Stimulated activated CD8-positive, alpha-beta memory T cell treated with anti-CD3 and anti-CD28 coated beads, Interleukin-12 subunit alpha, Interleukin-12 subunit beta, amount 100 ng/mL, for 24 hours (primary cell): ENCODE measurements around the gene TRMT1.

Experiments used
- DNase-seq: peaks from one replicate; pipeline ENCODE4 v3.0.0-alpha.2; 2020; ENCODE audit errors: extremely low read depth

TRMT1 gene

GRCh38 chr19:13090511-13091231, 25.9 kb downstream of the TRMT1 start:
- no peak for DNase-seq

- DNase-seq = no peak
These were observed 26.6 kb downstream of the TRMT1 start for GRCh38 chr19:13089857-13090507.

DNA sequence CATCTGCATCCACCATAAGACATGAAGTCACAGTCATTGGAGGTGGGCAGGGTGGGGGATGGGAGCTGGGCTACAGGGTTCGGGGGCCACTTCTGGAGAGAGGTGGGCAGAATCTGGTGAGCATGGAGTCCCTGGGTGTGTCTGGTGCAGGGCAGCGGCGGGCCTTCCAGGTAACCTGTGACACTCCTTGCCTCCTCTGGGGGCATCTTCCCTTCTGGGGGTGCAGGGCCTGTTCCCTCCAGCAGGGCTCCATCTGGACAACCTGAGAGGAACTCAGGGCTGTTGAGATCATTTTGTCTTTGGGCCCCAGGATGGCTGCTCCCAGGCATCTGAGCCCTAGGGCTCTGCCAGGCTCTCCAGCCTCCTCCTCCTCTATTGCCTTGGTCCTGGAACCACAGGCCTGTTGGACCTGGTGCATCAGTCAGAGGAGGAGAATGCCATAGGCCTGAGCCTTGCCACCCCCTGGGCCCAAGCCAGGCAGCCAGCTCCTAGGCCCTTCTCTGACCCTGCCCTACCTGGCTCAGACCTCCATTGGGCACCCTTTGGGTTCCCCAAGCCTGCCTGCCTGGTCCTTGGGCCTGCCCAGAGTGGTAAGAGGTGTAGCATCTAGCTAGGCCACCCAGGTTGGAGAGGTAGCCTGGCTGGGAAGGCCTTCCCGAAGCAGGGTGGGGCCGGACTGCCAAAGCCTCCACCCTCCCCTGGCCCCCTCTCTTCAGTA, 27.2 kb downstream of the TRMT1 start:
- DNase-seq = no peak

GRCh38 chr19:13087795-13088537, 28.6 kb downstream of the TRMT1 start:
- no peak for DNase-seq

GRCh38 chr19:13087295-13087694, 29.2 kb downstream of the TRMT1 start:
- no peak for DNase-seq

GRCh38 chr19:13086341-13086740, 30.2 kb downstream of the TRMT1 start:
- no peak for DNase-seq

DNA sequence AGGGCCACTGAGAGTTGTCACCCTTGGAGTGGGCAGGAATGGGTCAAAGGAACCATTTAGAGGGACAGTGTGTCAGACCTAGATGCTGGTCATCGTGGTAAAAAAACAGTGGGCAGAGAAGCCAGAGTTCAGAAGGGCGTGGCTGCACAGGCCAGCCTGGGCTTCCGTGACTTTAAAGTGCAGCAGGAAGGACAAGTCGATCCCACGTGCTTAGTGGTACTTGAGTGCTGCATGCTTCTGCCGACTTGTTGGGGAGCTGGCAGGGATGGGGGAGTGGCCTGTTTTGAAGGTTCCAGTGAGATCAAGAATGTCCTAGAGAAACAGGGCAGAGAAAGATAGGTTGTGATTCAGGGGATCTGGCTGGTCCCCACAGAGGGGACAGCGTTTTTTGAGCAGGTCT, 30.9 kb downstream of the TRMT1 start:
- DNase-seq = no peak

DNA sequence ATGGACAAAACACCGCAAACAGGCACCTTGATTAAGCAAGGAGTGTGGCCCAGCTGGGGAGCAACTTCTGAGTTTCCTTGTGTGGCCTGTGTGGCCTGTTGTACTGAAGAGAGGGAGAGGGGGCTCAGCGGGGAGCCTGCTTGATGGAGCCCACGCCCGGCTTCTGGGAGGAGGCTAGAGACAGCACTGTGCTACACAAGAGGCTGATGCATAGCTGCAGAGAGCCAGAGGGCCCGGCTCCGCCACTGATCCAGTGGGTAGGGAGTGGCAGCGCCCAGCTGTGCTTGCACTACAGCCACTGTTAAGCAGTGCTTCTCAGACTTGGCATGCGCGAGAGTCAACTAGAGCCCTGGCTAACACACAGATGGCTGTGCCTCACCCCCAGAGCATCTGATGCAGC, 32.9 kb downstream of the TRMT1 start:
- no peak for DNase-seq

DNA sequence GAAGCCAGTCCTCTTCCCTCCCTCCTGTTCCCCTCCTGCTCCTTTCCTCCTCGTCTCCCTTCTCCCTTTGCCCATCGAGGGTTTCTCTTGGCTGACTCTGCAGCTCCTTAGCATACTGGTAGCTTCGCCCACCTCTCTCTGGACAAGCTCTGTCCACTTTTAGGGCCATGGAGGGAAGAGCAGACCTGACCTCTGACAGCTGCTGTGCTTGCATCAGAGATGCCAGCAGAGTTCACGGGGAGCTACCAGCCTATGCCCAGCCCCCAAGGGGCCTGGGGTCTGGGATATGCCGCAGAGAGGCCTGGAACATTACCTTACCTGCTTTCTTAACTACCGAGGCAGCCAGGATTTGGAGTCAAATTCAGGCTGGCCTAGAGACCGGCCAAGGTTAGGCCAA, 33.5 kb downstream of the TRMT1 start:
- no peak for DNase-seq

DNA sequence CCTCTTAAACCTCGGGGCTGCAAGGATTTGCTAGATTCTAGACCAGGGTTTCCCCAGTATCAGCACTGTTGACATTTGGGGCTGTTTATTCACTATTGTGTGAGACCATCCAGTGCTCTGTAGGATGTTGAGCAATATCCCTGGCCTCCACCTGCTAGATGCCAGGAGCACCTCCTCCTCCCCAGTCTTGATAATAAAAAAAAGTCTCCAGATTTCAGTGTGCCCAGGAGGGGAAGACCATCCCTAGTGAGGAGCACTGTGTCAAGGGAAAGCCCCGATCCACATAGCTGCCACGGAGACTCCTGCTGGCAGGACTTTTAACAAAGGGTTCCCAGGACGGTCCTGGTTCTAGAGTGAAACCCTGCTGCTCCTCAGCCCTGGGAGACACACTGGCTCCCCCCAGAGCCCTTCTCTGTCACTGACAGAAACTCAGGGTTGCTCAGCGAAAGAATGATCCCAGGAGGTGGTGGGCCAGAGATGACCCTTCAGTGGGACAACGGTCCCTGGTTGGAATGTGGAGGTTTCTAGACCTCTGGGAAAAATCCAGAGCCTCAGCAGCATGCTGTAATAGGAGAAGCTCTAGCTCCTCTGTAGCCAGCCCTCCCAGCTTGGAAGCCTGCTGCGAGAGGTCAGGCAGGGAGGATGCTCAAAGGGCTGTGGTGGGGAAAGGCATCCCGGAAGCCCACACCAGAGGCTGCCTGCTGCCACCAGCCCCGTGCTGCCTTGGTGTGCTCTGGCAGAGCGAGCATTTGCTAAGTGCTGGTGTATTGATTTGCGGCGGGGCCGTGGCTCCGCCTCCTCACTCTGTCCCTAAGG, 34.1 kb downstream of the TRMT1 start:
- DNase-seq = no peak

GRCh38 chr19:13079542-13079986, 37.0 kb downstream of the TRMT1 start:
- DNase-seq = no peak

- no peak for DNase-seq
These were observed 37.5 kb downstream of the TRMT1 start for GRCh38 chr19:13078897-13079541.

- DNase-seq = no peak
These were observed 38.2 kb downstream of the TRMT1 start for GRCh38 chr19:13078381-13078780.

DNA sequence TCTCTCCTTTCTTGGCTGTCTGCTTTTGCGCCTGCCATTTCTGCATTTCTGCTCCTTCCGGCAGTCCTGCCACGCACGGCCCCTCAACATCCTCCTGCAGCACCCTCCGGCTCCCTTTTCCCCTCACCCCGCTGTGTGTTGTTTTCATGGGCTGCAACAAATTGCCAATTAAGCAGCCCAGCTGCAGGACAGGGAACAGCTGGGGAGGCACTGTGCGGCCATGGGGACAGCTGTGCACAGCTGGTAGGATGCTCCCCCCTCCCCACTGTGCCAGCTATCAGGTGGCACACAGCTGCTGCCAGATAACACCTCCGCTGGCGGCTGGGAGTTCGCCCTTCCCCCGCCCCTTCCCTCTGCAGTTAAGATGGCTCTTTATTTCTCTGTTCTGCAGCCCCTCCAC, 39.3 kb downstream of the TRMT1 start:
- DNase-seq = no peak

DNA sequence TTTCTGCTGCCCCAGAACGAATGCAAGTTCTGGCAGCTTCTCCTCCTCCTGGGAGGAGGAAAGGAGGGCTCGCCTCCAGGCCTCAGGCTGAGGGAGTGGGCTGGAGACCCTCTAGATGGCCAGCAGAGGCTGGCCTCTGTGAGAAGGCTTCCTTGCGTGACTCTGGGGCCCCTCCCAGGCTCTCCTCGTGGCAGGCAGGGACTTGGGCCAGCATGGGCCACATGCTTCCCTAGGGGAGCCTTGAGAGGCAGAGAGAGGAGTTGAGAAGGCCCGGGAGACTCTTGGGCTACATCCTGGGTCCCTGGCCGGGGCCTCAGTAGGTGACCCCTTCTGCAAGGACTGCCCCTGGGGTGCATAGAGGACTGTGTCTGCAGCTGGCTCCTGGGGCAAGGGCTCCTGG, 39.8 kb downstream of the TRMT1 start:
- no peak for DNase-seq

DNA sequence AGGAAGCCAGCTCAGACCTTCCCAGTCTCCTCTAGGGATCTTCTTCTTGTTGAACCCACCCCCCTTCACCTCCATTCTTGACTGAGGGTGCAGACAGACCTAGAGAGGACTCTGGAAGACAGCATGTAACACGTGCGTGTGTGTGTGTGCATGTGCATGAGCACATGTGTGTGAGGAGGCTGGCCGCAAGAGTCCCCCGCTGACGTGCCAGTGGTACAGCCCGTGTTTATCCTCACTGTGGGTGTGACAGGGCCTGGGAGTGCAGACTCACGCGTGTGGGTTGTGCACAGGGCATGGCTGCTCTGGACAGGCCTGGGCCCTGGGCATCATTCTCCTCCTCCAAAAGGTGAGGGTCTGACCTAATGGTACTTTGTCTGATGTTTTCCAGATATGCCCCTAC, 40.2 kb downstream of the TRMT1 start:
- DNase-seq = no peak

DNA sequence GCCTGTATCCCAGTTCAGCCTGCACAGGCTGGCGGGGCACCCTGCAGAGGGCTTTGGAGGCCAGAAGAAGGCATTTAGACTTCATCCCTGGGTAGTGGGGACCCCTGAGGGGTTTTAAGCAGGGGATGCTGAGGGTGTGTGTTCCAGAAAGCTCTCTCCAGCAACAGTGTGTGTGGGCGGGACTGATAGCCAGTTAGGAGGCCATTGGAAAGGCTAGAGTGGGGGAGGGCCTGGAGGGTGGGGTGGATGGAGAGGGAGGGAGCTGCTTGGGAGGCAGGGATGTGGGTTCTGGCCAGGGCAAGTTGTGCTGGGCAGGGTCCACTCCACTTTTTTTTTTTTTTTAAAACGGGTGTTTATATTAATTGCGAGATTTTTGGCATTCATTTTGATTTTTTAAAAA, 42.2 kb downstream of the TRMT1 start:
- DNase-seq = no peak

- no peak for DNase-seq
These were observed 43.3 kb downstream of the TRMT1 start for GRCh38 chr19:13073263-13073662.

DNA sequence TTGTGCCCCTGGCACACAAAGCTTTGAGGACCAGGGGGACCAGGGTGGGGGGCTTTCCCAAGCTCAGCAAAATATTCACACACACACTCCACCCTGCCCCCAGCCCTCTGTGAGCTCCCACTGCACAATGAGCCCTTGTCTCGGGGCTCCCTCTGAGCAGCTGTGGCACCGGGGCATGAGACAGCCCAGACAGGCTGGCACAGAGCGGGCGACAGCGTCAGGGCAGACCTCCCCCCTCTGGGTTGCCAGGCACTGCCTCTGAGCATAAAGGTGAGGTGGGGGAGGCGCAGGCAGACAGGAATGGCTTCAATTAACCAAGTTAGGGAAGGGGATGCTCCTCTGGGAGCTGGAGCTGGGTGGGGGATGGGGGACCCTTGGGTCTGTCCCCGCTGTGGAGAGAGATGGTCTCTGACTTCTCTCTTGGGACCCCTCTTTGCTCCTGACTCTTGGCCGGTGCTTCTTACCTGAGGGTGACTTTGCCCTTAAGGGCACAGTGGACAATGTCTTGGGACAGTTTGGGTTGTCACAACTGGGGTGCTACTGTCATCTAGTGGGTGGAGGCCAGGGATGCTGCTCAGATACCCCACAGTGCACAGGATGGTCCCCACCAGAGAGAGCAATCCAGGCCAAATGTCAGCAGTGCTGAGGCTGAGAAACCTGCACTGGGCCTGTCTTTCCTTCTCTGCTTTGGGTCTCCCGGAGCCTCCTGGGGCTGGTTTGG, 44.2 kb downstream of the TRMT1 start:
- no peak for DNase-seq
